ENCODE results near the gene SKIL.

DNA sequence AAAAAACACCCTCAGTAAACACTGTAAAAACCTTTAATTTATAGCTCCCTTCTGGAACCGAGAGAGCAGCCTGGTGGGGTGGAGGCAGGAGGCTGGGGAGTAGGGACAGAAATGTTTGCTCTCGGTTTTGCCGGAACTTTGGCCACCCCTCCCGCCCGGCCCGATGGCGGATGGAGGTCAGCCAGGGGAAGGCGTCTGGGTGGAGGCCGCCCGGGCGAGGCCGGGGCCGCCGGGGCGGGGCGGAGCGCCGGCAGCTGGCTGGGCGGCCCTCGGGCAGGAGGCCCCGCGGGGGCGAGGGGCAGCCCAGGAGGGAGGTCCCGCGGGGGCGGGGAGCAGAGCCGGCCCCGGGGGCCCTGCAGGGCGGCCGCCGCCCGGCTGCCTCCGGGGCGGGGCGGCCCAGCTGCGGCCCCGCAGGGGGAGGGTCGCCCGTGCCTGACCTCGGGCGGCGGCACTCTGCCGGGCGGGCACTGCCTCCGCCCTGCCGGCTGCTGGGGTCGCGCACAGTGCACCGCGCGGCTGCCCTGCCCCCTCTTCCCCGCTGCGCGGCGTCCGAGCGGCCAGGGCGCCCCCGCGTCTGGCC, 829 bp upstream of the SKIL start:
- TF ChIP-seq, protein P1, sequence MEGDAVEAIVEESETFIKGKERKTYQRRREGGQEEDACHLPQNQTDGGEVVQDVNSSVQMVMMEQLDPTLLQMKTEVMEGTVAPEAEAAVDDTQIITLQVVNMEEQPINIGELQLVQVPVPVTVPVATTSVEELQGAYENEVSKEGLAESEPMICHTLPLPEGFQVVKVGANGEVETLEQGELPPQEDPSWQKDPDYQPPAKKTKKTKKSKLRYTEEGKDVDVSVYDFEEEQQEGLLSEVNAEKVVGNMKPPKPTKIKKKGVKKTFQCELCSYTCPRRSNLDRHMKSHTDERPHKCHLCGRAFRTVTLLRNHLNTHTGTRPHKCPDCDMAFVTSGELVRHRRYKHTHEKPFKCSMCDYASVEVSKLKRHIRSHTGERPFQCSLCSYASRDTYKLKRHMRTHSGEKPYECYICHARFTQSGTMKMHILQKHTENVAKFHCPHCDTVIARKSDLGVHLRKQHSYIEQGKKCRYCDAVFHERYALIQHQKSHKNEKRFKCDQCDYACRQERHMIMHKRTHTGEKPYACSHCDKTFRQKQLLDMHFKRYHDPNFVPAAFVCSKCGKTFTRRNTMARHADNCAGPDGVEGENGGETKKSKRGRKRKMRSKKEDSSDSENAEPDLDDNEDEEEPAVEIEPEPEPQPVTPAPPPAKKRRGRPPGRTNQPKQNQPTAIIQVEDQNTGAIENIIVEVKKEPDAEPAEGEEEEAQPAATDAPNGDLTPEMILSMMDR (IDR thresholded peaks at IDR 0.05): no peak
- TF ChIP-seq ZFX (IDR thresholded peaks at IDR 0.05; ENCODE audit: borderline replicate concordance): no peak
